ENCODE measurements around the gene ZSWIM3. TPM values are rescaled to one million over a fixed set of nuclear protein-coding genes. Genes with fewer than 3 reads are reported as not detected.

Gene ZSWIM3
- total RNA-seq, 1 experiment from 2014 or later, result 4.2 TPM

DNA sequence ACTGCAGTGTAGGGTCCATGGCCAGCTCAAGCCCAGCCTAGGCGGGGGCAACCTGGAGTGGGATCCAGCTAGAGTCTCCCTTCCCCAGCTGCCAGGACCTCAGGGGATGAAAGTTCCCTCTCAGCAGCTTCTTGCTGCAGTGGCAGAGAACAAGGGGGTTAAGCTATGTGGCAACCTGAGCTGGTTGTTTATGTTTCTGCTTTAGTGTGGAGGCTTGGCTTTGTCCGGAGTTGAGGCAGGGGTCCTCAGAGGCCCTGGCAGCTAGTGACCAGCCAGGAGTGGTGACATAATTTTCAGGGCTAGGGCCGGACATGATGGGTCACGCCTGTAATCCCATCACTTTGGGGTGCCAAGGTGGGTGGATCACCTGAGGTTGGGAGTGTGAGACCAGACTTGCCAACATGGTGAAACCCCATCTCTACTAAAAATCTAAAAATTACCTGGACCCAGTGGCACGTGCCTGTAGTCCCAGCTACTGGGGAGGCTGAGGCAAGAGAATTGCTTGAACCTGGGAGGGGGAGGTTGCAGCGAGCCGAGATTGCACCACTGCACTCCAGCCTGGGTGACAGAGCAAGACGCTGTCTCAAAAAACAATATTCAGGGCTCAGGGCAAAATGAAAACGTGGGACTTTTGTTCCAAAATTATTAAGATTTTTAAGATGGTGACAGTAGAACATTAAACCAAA is 68.5 kb downstream of the ZSWIM3 start:
- H3K79me2 ChIP-seq (ENCODE audit: low read length), result no peaks in the 10 kb centered on the region
- TF ChIP-seq, protein P1, sequence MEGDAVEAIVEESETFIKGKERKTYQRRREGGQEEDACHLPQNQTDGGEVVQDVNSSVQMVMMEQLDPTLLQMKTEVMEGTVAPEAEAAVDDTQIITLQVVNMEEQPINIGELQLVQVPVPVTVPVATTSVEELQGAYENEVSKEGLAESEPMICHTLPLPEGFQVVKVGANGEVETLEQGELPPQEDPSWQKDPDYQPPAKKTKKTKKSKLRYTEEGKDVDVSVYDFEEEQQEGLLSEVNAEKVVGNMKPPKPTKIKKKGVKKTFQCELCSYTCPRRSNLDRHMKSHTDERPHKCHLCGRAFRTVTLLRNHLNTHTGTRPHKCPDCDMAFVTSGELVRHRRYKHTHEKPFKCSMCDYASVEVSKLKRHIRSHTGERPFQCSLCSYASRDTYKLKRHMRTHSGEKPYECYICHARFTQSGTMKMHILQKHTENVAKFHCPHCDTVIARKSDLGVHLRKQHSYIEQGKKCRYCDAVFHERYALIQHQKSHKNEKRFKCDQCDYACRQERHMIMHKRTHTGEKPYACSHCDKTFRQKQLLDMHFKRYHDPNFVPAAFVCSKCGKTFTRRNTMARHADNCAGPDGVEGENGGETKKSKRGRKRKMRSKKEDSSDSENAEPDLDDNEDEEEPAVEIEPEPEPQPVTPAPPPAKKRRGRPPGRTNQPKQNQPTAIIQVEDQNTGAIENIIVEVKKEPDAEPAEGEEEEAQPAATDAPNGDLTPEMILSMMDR (conservative IDR thresholded peaks at IDR 0.05; ENCODE audit: low read depth, low read length), result no peak
- no peak for TF ChIP-seq EZH2 (IDR thresholded peaks at IDR 0.05; ENCODE audit: low read length, unreplicated experiment)
- TF ChIP-seq EZH2phosphoT487 (IDR thresholded peaks at IDR 0.05; ENCODE audit: borderline replicate concordance, low read length), result no peak
- H3K4me3 ChIP-seq (ENCODE audit: low read length), result no peak overlapping the region
- H3K4me2 ChIP-seq (ENCODE audit: low read length), result no peak overlapping the region
- H3F3A ChIP-seq (ENCODE audit: low read length, unreplicated experiment), result no peaks in the 10 kb centered on the region
- H4K20me1 ChIP-seq (ENCODE audit: low read length), result no peaks in the 10 kb centered on the region
- H3K9me2 ChIP-seq (replicated peaks; ENCODE audit: low read length), result no peaks in the 10 kb centered on the region
- ChIA-PET POLR2A (ENCODE audit: unreplicated experiment) (interaction anchor here (0.6 kb wide), 1 partner anchor 152 kb away, joined by 4 read pairs; no protein-coding TSS in a partner anchor), CTCF (no interaction called here)
- BruUV-seq (replicated peaks), result no TSS peak
- H3K36me3 ChIP-seq (ENCODE audit: low read depth, low read length), result no peaks in the 10 kb centered on the region
- intact Hi-C loops (cut with micrococcal nuclease), result no loop called here
- no peak overlapping the region for H3K27ac ChIP-seq (ENCODE audit: low read length)
- H3K9ac ChIP-seq (ENCODE audit: low read length), result no peak overlapping the region
- H3K9me3 ChIP-seq (ENCODE audit: low read length), result no peaks in the 10 kb centered on the region
- H3K4me1 ChIP-seq (ENCODE audit: insufficient read depth, low read length), result peaks cover 8% of the 10 kb centered on the region
- no peak overlapping the region for H2AFZ ChIP-seq (ENCODE audit: low read length)
- DNase-seq, result no peak
- H3K27me3 ChIP-seq (ENCODE audit: low read length), result no peaks in the 10 kb centered on the region
- no peak for ATAC-seq

DNA sequence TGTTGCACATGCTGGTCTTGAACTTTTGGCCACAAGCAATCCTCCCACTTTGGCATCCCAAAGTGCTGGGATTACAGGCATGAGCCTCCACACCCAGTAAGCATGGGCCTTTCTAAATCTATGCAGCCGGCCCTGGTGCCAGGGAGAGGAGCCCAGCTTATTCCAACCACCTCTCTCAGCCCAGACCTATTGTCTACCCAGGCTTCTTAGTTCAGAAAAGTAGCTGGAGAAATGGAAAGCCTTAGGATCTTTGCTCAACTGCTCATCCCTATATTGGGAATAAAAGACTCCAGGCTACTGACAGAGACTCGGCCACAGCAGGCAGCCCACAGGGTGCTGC is 69.3 kb downstream of the ZSWIM3 start:
- POLR2A ChIA-PET (ENCODE audit: unreplicated experiment), result no interaction called here
- CTCF ChIA-PET, result no interaction called here
- no peak for ATAC-seq
- H4K20me1 ChIP-seq (ENCODE audit: low read length), result no peaks in the 10 kb centered on the region
- H2AFZ ChIP-seq (ENCODE audit: low read length), result no peak overlapping the region
- H3K36me3 ChIP-seq (ENCODE audit: low read depth, low read length), result no peaks in the 10 kb centered on the region
- no TSS peak for BruUV-seq (replicated peaks)
- H3F3A ChIP-seq (ENCODE audit: low read length, unreplicated experiment), result no peaks in the 10 kb centered on the region
- H3K4me1 ChIP-seq (ENCODE audit: insufficient read depth, low read length), result peaks cover 4% of the 10 kb centered on the region
- TF ChIP-seq EZH2phosphoT487 (IDR thresholded peaks at IDR 0.05; ENCODE audit: borderline replicate concordance, low read length), result no peak
- TF ChIP-seq EZH2 (IDR thresholded peaks at IDR 0.05; ENCODE audit: low read length, unreplicated experiment), result no peak
- TF ChIP-seq, protein P1 (conservative IDR thresholded peaks at IDR 0.05; ENCODE audit: low read depth, low read length), result no peak
- no peak overlapping the region for H3K9ac ChIP-seq (ENCODE audit: low read length)
- DNase-seq, result no peak
- no peaks in the 10 kb centered on the region for H3K27me3 ChIP-seq (ENCODE audit: low read length)
- no peak overlapping the region for H3K27ac ChIP-seq (ENCODE audit: low read length)
- H3K9me2 ChIP-seq (replicated peaks; ENCODE audit: low read length), result no peaks in the 10 kb centered on the region
- H3K4me2 ChIP-seq (ENCODE audit: low read length), result no peak overlapping the region
- no peaks in the 10 kb centered on the region for H3K9me3 ChIP-seq (ENCODE audit: low read length)
- H3K4me3 ChIP-seq (ENCODE audit: low read length), result no peak overlapping the region
- intact Hi-C loops (cut with micrococcal nuclease), result no loop called here
- H3K79me2 ChIP-seq (ENCODE audit: low read length), result no peaks in the 10 kb centered on the region

DNA sequence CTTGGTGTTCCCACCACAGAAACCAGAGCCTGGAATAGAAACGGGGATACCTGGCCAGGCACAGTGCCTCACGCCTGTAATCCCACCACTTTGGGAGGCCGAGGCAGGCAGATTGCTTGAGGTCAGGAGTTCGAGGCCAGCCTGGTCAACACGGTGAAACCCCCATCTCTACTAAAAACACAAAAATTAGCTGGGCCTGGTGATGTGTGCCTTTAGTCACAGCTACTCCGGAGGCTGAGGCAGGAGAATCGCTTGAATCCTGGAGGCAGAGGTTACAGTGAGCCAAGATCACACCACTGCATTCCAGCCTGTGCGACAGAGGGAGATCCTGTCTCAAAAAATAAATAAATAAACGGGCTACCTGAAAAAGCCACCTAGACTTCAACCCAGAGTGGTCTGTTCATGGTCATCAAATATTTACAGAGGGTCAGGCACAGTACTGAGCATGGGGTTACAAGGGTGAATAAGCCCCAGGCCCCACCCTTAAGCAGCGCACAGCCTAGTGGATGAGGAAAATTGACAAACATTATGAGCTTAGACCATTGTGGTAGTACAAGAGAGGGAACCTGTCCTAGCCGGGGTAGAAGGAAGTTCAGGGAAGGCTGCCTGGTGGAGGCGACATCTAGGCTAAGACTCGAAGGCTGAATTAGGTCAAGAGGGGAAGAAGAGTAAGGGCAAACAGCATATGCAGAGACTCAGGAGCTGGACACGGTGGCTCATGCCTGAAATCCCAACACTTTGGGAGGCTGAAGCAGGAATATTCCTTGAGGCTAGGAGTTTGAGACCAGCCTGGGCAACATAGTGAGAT is 69.9 kb downstream of the ZSWIM3 start:
- Histone ChIP-seq H3K4me1 (ENCODE audit: insufficient read depth, low read length) (no peaks in the 10 kb centered on the region), H4K20me1 (ENCODE audit: low read length) (no peaks in the 10 kb centered on the region), H3K4me2 (ENCODE audit: low read length) (no peak overlapping the region), H3F3A (ENCODE audit: low read length, unreplicated experiment) (no peaks in the 10 kb centered on the region), H3K27ac (ENCODE audit: low read length) (no peak overlapping the region), H3K4me3 (ENCODE audit: low read length) (no peak overlapping the region), H3K9me3 (ENCODE audit: low read length) (no peaks in the 10 kb centered on the region), H3K27me3 (ENCODE audit: low read length) (no peaks in the 10 kb centered on the region), H3K36me3 (ENCODE audit: low read depth, low read length) (no peaks in the 10 kb centered on the region), H3K9ac (ENCODE audit: low read length) (no peak overlapping the region), H3K79me2 (ENCODE audit: low read length) (no peaks in the 10 kb centered on the region), H2AFZ (ENCODE audit: low read length) (no peak overlapping the region), H3K9me2 (replicated peaks; ENCODE audit: low read length) (no peaks in the 10 kb centered on the region)
- CTCF ChIA-PET, result no interaction called here
- no peak for ATAC-seq
- DNase-seq, result no peak
- BruUV-seq (replicated peaks), result no TSS peak
- no peak for TF ChIP-seq EZH2 (IDR thresholded peaks at IDR 0.05; ENCODE audit: low read length, unreplicated experiment)
- intact Hi-C loops (cut with micrococcal nuclease), result no loop called here
- POLR2A ChIA-PET (ENCODE audit: unreplicated experiment), result no interaction called here

Other genes starting within 250 kb of the ZSWIM3 start
- gene WFDC10A, start 227.9 kb upstream of the ZSWIM3 start, total RNA-seq (2014; rRNA removed), result not detected in 2 replicates
- not detected in 2 replicates for gene WFDC9, start 226.3 kb upstream of the ZSWIM3 start, total RNA-seq (2014; rRNA removed)
- not detected in 2 replicates for gene WFDC11, start 187.4 kb upstream of the ZSWIM3 start, total RNA-seq (2014; rRNA removed)
- gene WFDC13, start 155.6 kb upstream of the ZSWIM3 start, total RNA-seq (2014; rRNA removed), result not detected in 2 replicates
- gene WFDC10B, start 152.6 kb upstream of the ZSWIM3 start, total RNA-seq (2014; rRNA removed), result not detected in 2 replicates
- gene SPINT4, start 135.3 kb upstream of the ZSWIM3 start, total RNA-seq (2014; rRNA removed), result not detected in 2 replicates
- 3.0 and 6.0 TPM in 2 replicates for gene WFDC3, start 65.7 kb upstream of the ZSWIM3 start, total RNA-seq (2014; rRNA removed)
- 187 and 194 TPM in 2 replicates for gene DNTTIP1, start 65.7 kb upstream of the ZSWIM3 start, total RNA-seq (2014; rRNA removed)
- 251 and 304 TPM in 2 replicates for gene UBE2C, start 45.0 kb upstream of the ZSWIM3 start, total RNA-seq (2014; rRNA removed)
- not detected in 2 replicates for gene TNNC2, start 30.3 kb upstream of the ZSWIM3 start, total RNA-seq (2014; rRNA removed)
- gene SNX21, start 23.8 kb upstream of the ZSWIM3 start, total RNA-seq (2014; rRNA removed), result 90.1 and 108 TPM in 2 replicates
- 57.4 and 58.8 TPM in 2 replicates for gene ACOT8, start 222 bp upstream of the ZSWIM3 start, total RNA-seq (2014; rRNA removed)
- gene ZSWIM1, start 23.6 kb downstream of the ZSWIM3 start, total RNA-seq (2014; rRNA removed), result 9.4 and 16.3 TPM in 2 replicates
- 0.40 and 0.46 TPM in 2 replicates for gene SPATA25, start 30.0 kb downstream of the ZSWIM3 start, total RNA-seq (2014; rRNA removed)
- 2.3 and 3.7 TPM in 2 replicates for gene NEURL2, start 33.6 kb downstream of the ZSWIM3 start, total RNA-seq (2014; rRNA removed)
- 98.0 and 129 TPM in 2 replicates for gene CTSA, start 33.7 kb downstream of the ZSWIM3 start, total RNA-seq (2014; rRNA removed)
- gene PLTP, start 54.5 kb downstream of the ZSWIM3 start, total RNA-seq (2014; rRNA removed), result 56.6 and 61.5 TPM in 2 replicates
- 18.4 and 20.2 TPM in 2 replicates for gene PCIF1, start 77.1 kb downstream of the ZSWIM3 start, total RNA-seq (2014; rRNA removed)
- 32.2 and 36.9 TPM in 2 replicates for gene ZNF335, start 114.6 kb downstream of the ZSWIM3 start, total RNA-seq (2014; rRNA removed)
- 0.77 and 1.0 TPM in 2 replicates for gene MMP9, start 151.3 kb downstream of the ZSWIM3 start, total RNA-seq (2014; rRNA removed)
- 2.4 TPM in 1 of 2 replicates, not detected in the other for gene SLC12A5, start 171.6 kb downstream of the ZSWIM3 start, total RNA-seq (2014; rRNA removed)
- 26.9 and 32.1 TPM in 2 replicates for gene NCOA5, start 232.3 kb downstream of the ZSWIM3 start, total RNA-seq (2014; rRNA removed)